HCT116 (cell line): ENCODE results near the gene MAPKAP1.

Experiments
- CEBPB ChIP-seq: IDR thresholded peaks from 2 replicates; pipeline ENCODE4 v1.6.1; 2012; ENCODE audit warnings: low read depth
- EZH2 ChIP-seq: fragments of 200-600 bp; sonication (generic); IDR thresholded peaks from 2 replicates; pipeline ENCODE4 v1.6.1; 2017; ENCODE audit warnings: antibody characterized with exemption, mixed run types
- JUND ChIP-seq: IDR thresholded peaks from 2 replicates; pipeline ENCODE4 v1.6.1; 2012
- POLR2A ChIP-seq: IDR thresholded peaks from 2 replicates; pipeline ENCODE4 v1.7.0; 2011; ENCODE audit warnings: borderline replicate concordance; ENCODE audit not compliant: insufficient read depth, insufficient read length; ENCODE audit errors: extremely low read depth
- RAD21 ChIP-seq: IDR thresholded peaks from 2 replicates; pipeline ENCODE4 v1.6.1; 2012; ENCODE audit warnings: low read depth, mild to moderate bottlenecking
- TCF7L2 ChIP-seq: IDR thresholded peaks from 2 replicates; pipeline ENCODE4 v1.7.0; 2011; ENCODE audit warnings: borderline replicate concordance, inconsistent platforms; ENCODE audit not compliant: insufficient read depth, insufficient read length; ENCODE audit errors: extremely low read depth
- TF ChIP-seq, protein P1 (sequence below), 3 experiments: fragments of 200-600 bp in 1 of 3; sonication (generic) in 1 of 3; IDR thresholded peaks in 2 of 3; conservative IDR thresholded peaks in 1 of 3; 2 replicates each; pipeline ENCODE4 v1.5.1; 2012 to 2017; ENCODE audit warnings: low read depth in 2 of 3, low read length in 2 of 3, antibody characterized with exemption in 1 of 3, borderline replicate concordance in 1 of 3, control low read depth in 1 of 3, mild to moderate bottlenecking in 1 of 3, mixed read lengths in 1 of 3, mixed run types in 1 of 3, moderate library complexity in 1 of 3; ENCODE audit not compliant: insufficient read depth in 1 of 3
- TF ChIP-seq, protein P2 (sequence below): IDR thresholded peaks from 2 replicates; pipeline ENCODE4 v1.6.1; 2012; ENCODE audit warnings: low read depth
- TF ChIP-seq, protein P3 (sequence below): IDR thresholded peaks from 2 replicates; pipeline ENCODE4 v1.6.1; 2012

DNA sequence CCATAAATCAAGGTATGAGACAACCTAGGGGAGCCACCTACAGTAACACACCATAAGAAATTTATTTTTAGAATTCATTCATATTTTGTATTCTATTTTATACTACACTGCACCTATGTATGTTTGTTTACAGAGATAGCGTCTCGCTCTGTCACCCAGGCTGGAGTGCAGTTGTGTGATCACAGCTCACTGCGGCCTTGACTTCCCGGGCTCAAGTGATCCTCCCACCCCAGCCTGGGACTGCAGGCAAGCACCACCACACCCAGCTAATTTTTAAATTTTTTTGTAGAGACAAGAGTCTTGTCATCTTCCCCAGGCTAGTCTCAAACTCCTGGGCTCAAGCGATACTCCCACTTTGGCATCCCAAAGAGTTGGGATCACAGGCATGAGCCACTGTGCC, 25.4 kb downstream of the MAPKAP1 start:
- TF ChIP-seq CEBPB, result no peak
- TF ChIP-seq, protein P1, sequence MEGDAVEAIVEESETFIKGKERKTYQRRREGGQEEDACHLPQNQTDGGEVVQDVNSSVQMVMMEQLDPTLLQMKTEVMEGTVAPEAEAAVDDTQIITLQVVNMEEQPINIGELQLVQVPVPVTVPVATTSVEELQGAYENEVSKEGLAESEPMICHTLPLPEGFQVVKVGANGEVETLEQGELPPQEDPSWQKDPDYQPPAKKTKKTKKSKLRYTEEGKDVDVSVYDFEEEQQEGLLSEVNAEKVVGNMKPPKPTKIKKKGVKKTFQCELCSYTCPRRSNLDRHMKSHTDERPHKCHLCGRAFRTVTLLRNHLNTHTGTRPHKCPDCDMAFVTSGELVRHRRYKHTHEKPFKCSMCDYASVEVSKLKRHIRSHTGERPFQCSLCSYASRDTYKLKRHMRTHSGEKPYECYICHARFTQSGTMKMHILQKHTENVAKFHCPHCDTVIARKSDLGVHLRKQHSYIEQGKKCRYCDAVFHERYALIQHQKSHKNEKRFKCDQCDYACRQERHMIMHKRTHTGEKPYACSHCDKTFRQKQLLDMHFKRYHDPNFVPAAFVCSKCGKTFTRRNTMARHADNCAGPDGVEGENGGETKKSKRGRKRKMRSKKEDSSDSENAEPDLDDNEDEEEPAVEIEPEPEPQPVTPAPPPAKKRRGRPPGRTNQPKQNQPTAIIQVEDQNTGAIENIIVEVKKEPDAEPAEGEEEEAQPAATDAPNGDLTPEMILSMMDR (IDR thresholded peaks at IDR 0.05 in 2 of 3, conservative IDR thresholded peaks at IDR 0.05 in 1 of 3; ENCODE audit: borderline replicate concordance in 1 of 3, insufficient read depth in 1 of 3, low read depth in 2 of 3, low read length in 2 of 3), result no peak
- TF ChIP-seq POLR2A, result no peak
- no peak for TF ChIP-seq RAD21
- TF ChIP-seq, protein P2, sequence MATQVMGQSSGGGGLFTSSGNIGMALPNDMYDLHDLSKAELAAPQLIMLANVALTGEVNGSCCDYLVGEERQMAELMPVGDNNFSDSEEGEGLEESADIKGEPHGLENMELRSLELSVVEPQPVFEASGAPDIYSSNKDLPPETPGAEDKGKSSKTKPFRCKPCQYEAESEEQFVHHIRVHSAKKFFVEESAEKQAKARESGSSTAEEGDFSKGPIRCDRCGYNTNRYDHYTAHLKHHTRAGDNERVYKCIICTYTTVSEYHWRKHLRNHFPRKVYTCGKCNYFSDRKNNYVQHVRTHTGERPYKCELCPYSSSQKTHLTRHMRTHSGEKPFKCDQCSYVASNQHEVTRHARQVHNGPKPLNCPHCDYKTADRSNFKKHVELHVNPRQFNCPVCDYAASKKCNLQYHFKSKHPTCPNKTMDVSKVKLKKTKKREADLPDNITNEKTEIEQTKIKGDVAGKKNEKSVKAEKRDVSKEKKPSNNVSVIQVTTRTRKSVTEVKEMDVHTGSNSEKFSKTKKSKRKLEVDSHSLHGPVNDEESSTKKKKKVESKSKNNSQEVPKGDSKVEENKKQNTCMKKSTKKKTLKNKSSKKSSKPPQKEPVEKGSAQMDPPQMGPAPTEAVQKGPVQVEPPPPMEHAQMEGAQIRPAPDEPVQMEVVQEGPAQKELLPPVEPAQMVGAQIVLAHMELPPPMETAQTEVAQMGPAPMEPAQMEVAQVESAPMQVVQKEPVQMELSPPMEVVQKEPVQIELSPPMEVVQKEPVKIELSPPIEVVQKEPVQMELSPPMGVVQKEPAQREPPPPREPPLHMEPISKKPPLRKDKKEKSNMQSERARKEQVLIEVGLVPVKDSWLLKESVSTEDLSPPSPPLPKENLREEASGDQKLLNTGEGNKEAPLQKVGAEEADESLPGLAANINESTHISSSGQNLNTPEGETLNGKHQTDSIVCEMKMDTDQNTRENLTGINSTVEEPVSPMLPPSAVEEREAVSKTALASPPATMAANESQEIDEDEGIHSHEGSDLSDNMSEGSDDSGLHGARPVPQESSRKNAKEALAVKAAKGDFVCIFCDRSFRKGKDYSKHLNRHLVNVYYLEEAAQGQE, result no peak
- TF ChIP-seq JUND, result no peak
- no peak for TF ChIP-seq EZH2
- TF ChIP-seq TCF7L2, result no peak
- TF ChIP-seq, protein P3, sequence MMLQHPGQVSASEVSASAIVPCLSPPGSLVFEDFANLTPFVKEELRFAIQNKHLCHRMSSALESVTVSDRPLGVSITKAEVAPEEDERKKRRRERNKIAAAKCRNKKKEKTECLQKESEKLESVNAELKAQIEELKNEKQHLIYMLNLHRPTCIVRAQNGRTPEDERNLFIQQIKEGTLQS, result no peak
